OCI-LY7 (cell line): ENCODE measurements around the gene GNA12. TPM values are rescaled to one million over a fixed set of nuclear protein-coding genes. Genes with fewer than 3 reads are reported as not detected.

Source experiments
- BruUV-seq: library from RNA; stranded (reverse); fragments of 400-500 nt; replicated peaks from 2 replicates; lab custom pipeline; 2021; lab: Mats Ljungman, UMichigan
- CTCF ChIA-PET: fragments of 300-600 bp; sonication (Branson Sonifier 250); formaldehyde crosslinking; loops from one replicate; lab custom pipeline; 2022; ENCODE audit warnings: antibody characterized with exemption; ENCODE audit not compliant: unreplicated experiment; lab: Charles Lee
- POLR2A ChIA-PET: fragments of 300-600 bp; sonication (Branson Sonifier 250); formaldehyde crosslinking; loops from one replicate; lab custom pipeline; 2022; ENCODE audit warnings: antibody characterized with exemption; lab: Charles Lee
- DNase-seq: peaks from one replicate; pipeline ENCODE4 v3.0.0-alpha.2; 2015; ENCODE audit warnings: low spot score
- H2AFZ ChIP-seq: fragments of 200-600 bp; sonication (generic), shearing (Covaris generic); 2 replicates; pipeline ENCODE4 v1.6.1; 2014; ENCODE audit warnings: mild to moderate bottlenecking, antibody characterized with exemption, low read length, moderate library complexity
- H3K27ac ChIP-seq: fragments of 200-600 bp; sonication (generic); 2 replicates; pipeline ENCODE4 v1.5.1; 2014; ENCODE audit warnings: mixed run types, low read depth, mild to moderate bottlenecking, moderate library complexity, low read length, inconsistent platforms; ENCODE audit not compliant: poor library complexity, severe bottlenecking
- H3K36me3 ChIP-seq: fragments of 200-600 bp; sonication (generic); 2 replicates; pipeline ENCODE4 v1.6.1; 2014; ENCODE audit warnings: mild to moderate bottlenecking, antibody characterized with exemption, low read length, moderate library complexity, mixed read lengths; ENCODE audit not compliant: insufficient read depth
- H3K4me1 ChIP-seq: fragments of 200-600 bp; sonication (generic); 2 replicates; pipeline ENCODE4 v1.5.1; 2014; ENCODE audit warnings: mild to moderate bottlenecking, low read length; ENCODE audit not compliant: insufficient read depth, poor library complexity, severe bottlenecking
- H3K4me2 ChIP-seq: fragments of 200-600 bp; sonication (generic); 2 replicates; pipeline ENCODE4 v1.6.1; 2014; ENCODE audit warnings: mild to moderate bottlenecking, low read length
- H3K4me3 ChIP-seq: fragments of 200-600 bp; sonication (generic); 2 replicates; pipeline ENCODE4 v1.5.1; 2014; ENCODE audit warnings: mild to moderate bottlenecking, low read depth, low read length; ENCODE audit not compliant: poor library complexity, severe bottlenecking
- H3K79me2 ChIP-seq: fragments of 200-600 bp; sonication (generic); 2 replicates; pipeline ENCODE4 v1.6.1; 2016; ENCODE audit warnings: low read depth, mild to moderate bottlenecking, low read length, moderate library complexity, mixed read lengths; ENCODE audit not compliant: insufficient read depth
- H3K9me2 ChIP-seq: fragments of 200-600 bp; sonication (generic); 2 replicates; pipeline ENCODE4 v1.6.1; 2016; ENCODE audit warnings: mild to moderate bottlenecking, low read length, mixed read lengths; ENCODE audit not compliant: insufficient read depth
- H3K9me3 ChIP-seq: fragments of 200-600 bp; sonication (generic); 2 replicates; pipeline ENCODE4 v1.6.1; 2014; ENCODE audit warnings: mild to moderate bottlenecking, mixed run types, low read length, mixed read lengths
- H4K20me1 ChIP-seq: fragments of 200-600 bp; sonication (generic); 2 replicates; pipeline ENCODE4 v1.6.1; 2014; ENCODE audit warnings: mild to moderate bottlenecking, antibody characterized with exemption, low read length, moderate library complexity, mixed read lengths; ENCODE audit not compliant: insufficient read depth
- EZH2phosphoT487 ChIP-seq: fragments of 200-600 bp; sonication (generic); IDR thresholded peaks from 2 replicates; pipeline ENCODE4 v1.6.1; 2018; ENCODE audit warnings: low read depth, borderline replicate concordance, mild to moderate bottlenecking, mixed run types, antibody characterized with exemption, low read length, moderate library complexity, mixed read lengths
- intact Hi-C: fragments of 100-400 bp; cut with micrococcal nuclease; formaldehyde crosslinking; loops from one replicate; pipeline ENCODE4 v1.10.0; 2022; ENCODE audit not compliant: unreplicated experiment
- total RNA-seq, 2 experiments: library from RNA; depleted of rRNA in 1 of 2; stranded (reverse); fragments of >200 nt in 1 of 2; shearing (Covaris generic) in 1 of 2; gene quantifications; 2 replicates each; pipeline ENCODE4 v1.2.3, GENCODE V29; 2014 to 2022
- TF ChIP-seq, protein P1 (sequence below): fragments of 200-600 bp; sonication (generic); conservative IDR thresholded peaks from 2 replicates; pipeline ENCODE4 v1.5.1; 2014; ENCODE audit warnings: mild to moderate bottlenecking, antibody characterized with exemption, low read length, moderate library complexity, mixed read lengths

Gene GNA12
- total RNA-seq, 2 experiments from 2014 or later = 10.3 to 35.9 TPM

DNA sequence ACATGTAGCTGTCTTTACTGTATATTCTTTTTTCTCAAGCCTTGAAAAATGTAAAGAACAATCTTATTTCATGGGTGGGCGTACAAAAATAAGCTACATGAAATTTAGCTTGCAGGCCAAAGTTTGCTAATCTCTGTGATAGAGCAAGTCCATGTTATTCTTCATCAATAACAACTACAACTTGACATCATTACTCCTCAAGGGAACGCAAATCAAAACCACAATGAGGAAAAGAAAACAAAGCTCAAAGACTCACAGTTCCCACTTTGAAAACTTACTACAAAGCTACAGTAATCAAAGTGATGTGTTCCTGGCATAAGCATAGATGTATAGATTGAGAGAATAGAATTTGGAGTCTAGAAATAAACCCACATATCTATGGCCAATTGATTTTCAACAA, 62.5 kb downstream of the GNA12 start:
- DNase-seq = no peak
- H3K27ac ChIP-seq = no peak overlapping the region
- no peak overlapping the region for H3K4me2 ChIP-seq
- H3K4me1 ChIP-seq = no peaks in the 10 kb centered on the region
- POLR2A ChIA-PET = interaction anchor here (0.6 to 1.3 kb wide), 2 partner anchors 9 to 35 kb away, joined by 4 to 5 read pairs; no protein-coding TSS in a partner anchor
- BruUV-seq = no TSS peak
- no peaks in the 10 kb centered on the region for H4K20me1 ChIP-seq
- intact Hi-C loops = no loop called here
- H3K9me2 ChIP-seq = no peaks in the 10 kb centered on the region
- H2AFZ ChIP-seq = no peak overlapping the region
- no peak for TF ChIP-seq EZH2phosphoT487
- TF ChIP-seq, protein P1, sequence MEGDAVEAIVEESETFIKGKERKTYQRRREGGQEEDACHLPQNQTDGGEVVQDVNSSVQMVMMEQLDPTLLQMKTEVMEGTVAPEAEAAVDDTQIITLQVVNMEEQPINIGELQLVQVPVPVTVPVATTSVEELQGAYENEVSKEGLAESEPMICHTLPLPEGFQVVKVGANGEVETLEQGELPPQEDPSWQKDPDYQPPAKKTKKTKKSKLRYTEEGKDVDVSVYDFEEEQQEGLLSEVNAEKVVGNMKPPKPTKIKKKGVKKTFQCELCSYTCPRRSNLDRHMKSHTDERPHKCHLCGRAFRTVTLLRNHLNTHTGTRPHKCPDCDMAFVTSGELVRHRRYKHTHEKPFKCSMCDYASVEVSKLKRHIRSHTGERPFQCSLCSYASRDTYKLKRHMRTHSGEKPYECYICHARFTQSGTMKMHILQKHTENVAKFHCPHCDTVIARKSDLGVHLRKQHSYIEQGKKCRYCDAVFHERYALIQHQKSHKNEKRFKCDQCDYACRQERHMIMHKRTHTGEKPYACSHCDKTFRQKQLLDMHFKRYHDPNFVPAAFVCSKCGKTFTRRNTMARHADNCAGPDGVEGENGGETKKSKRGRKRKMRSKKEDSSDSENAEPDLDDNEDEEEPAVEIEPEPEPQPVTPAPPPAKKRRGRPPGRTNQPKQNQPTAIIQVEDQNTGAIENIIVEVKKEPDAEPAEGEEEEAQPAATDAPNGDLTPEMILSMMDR = no peak
- H3K4me3 ChIP-seq = no peak overlapping the region
- peaks cover 8% of the 10 kb centered on the region for H3K36me3 ChIP-seq
- no peaks in the 10 kb centered on the region for H3K79me2 ChIP-seq
- CTCF ChIA-PET = no interaction called here
- H3K9me3 ChIP-seq = no peaks in the 10 kb centered on the region

DNA sequence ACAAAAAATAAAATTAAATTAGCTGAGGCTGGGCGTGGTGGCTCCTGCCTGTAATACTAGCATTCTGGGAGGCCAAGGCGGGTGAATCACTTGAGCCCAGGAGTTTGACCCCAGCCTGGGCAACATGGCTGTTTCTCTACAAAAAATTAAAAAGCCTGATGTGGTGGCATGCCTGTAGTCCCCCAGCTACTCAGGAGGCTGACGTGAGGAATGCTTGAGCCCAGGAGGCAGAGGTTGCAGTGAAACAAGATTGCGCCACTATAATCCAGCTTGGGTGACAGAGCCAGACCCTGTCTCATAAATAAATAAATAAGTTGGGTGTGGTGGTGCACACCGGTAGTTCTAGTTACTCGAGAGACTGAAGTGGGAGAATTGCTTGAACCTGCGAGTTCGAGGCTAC, 65.1 kb downstream of the GNA12 start:
- CTCF ChIA-PET = no interaction called here
- BruUV-seq = no TSS peak
- intact Hi-C loops = no loop called here

More for the DNA sequence above, 65.1 kb downstream of the GNA12 start:
- no peaks in the 10 kb centered on the region for H3K79me2 ChIP-seq
- no peak for DNase-seq
- H2AFZ ChIP-seq = no peak overlapping the region
- H3K9me2 ChIP-seq = no peaks in the 10 kb centered on the region
- no peak overlapping the region for H3K4me3 ChIP-seq
- TF ChIP-seq, protein P1 = no peak
- TF ChIP-seq EZH2phosphoT487 = no peak
- no peaks in the 10 kb centered on the region for H3K4me1 ChIP-seq
- H3K4me2 ChIP-seq = no peak overlapping the region
- no peaks in the 10 kb centered on the region for H4K20me1 ChIP-seq
- no peak overlapping the region for H3K27ac ChIP-seq
- H3K36me3 ChIP-seq = no peaks in the 10 kb centered on the region
- H3K9me3 ChIP-seq = no peaks in the 10 kb centered on the region
- POLR2A ChIA-PET = interaction anchor here (0.9 to 1.7 kb wide), 2 partner anchors 23 to 46 kb away, joined by 3 to 4 read pairs; no protein-coding TSS in a partner anchor
